GM18868 (cell line): ENCODE results near the gene MTIF3.

Experiments
- ATAC-seq: cut with Tn5 transposase; IDR thresholded peaks from one replicate; pipeline ENCODE4 v1.9.1; 2021; ENCODE audit warnings: mild to moderate bottlenecking, moderate library complexity; ENCODE audit not compliant: unreplicated experiment

The MTIF3 gene

GRCh38 chr13:27449936-27450828, at the start of gene MTIF3:
Gene MTIF3 (minus strand): TSS chr13:27450564. CDS start chr13:27440448, 10,116 bp downstream.
- ATAC-seq = peak; percentile 85

- no peak for ATAC-seq
Observed at GRCh38 chr13:27497563-27498230, 47.3 kb upstream of the MTIF3 start.

- ATAC-seq = no peak
Observed at GRCh38 chr13:27496536-27497273, 46.3 kb upstream of the MTIF3 start.

- ATAC-seq = no peak
Observed at GRCh38 chr13:27496006-27496405, 45.6 kb upstream of the MTIF3 start.

GRCh38 chr13:27495551-27495950, 45.2 kb upstream of the MTIF3 start:
- no peak for ATAC-seq

GRCh38 chr13:27493981-27494380, 43.6 kb upstream of the MTIF3 start:
- no peak for ATAC-seq

- ATAC-seq = no peak
Observed at GRCh38 chr13:27489456-27489855, 39.1 kb upstream of the MTIF3 start.

- no peak for ATAC-seq
Observed at GRCh38 chr13:27487776-27488175, 37.4 kb upstream of the MTIF3 start.

- ATAC-seq = no peak
Observed at GRCh38 chr13:27483421-27483820, 33.1 kb upstream of the MTIF3 start.

GRCh38 chr13:27482983-27483382, 32.6 kb upstream of the MTIF3 start:
- peak; percentile 97 for ATAC-seq

GRCh38 chr13:27481766-27482165, 31.4 kb upstream of the MTIF3 start:
- no peak for ATAC-seq

GRCh38 chr13:27476943-27477703, 26.8 kb upstream of the MTIF3 start:
- ATAC-seq = peak; percentile 81

GRCh38 chr13:27474751-27475268, 24.4 kb upstream of the MTIF3 start:
- no peak for ATAC-seq

GRCh38 chr13:27472941-27473340, 22.6 kb upstream of the MTIF3 start:
- ATAC-seq = no peak

GRCh38 chr13:27472441-27472840, 22.1 kb upstream of the MTIF3 start:
- no peak for ATAC-seq

GRCh38 chr13:27470075-27470820, 19.9 kb upstream of the MTIF3 start:
- no peak for ATAC-seq

GRCh38 chr13:27466513-27466912, 16.1 kb upstream of the MTIF3 start:
- ATAC-seq = no peak

- ATAC-seq = no peak
Observed at GRCh38 chr13:27465611-27466010, 15.2 kb upstream of the MTIF3 start.

GRCh38 chr13:27463500-27463899, 13.1 kb upstream of the MTIF3 start:
- ATAC-seq = no peak
